Measurements from ENCODE around the gene PDLIM5.

GRCh38 chr4:94676970-94677369, 225.2 kb downstream of the PDLIM5 start:
- TF ChIP-seq CTCF (IDR thresholded peaks at IDR 0.05) (no peak), POLR2A (IDR thresholded peaks at IDR 0.05) (no peak)
